GM23338 (cell line): Measurements from ENCODE around the gene DISP3. TPM values are rescaled to one million over a fixed set of nuclear protein-coding genes. Genes with fewer than 3 reads are reported as not detected.

Source experiments
- ATAC-seq: fragments of 200-7000 bp; cut with Tn5 transposase; 3 replicates; pipeline ENCODE4 v1.9.1; 2020
- DNase-seq: peaks from one replicate; pipeline ENCODE4 v3.0.0-alpha.2; 2015; ENCODE audit warnings: low spot score
- H2AFZ ChIP-seq: fragments of 200-600 bp; sonication (generic); 2 replicates; pipeline ENCODE4 v1.8.0; 2016; ENCODE audit warnings: antibody characterized with exemption, mild to moderate bottlenecking, moderate library complexity
- H3F3A ChIP-seq: fragments of 200-600 bp; sonication (generic); replicated peaks from 2 replicates; pipeline ENCODE4 v1.8.0; 2017; ENCODE audit warnings: antibody characterized with exemption, mixed run types, low read depth
- H3K27ac ChIP-seq: fragments of 200-600 bp; sonication (generic); 2 replicates; pipeline ENCODE4 v1.6.1; 2016; ENCODE audit warnings: low read depth
- H3K27me3 ChIP-seq: fragments of 200-600 bp; sonication (generic); 2 replicates; pipeline ENCODE4 v1.8.0; 2016; ENCODE audit warnings: mild to moderate bottlenecking, mixed run types, moderate library complexity; ENCODE audit not compliant: insufficient read depth
- H3K36me3 ChIP-seq: fragments of 200-600 bp; sonication (generic); 2 replicates; pipeline ENCODE4 v1.8.0; 2016; ENCODE audit warnings: mild to moderate bottlenecking; ENCODE audit not compliant: insufficient read depth
- H3K4me1 ChIP-seq: fragments of 200-600 bp; sonication (generic); 2 replicates; pipeline ENCODE4 v1.8.0; 2016; ENCODE audit warnings: mild to moderate bottlenecking, moderate library complexity; ENCODE audit not compliant: insufficient read depth
- H3K4me2 ChIP-seq: fragments of 200-600 bp; sonication (generic); 2 replicates; pipeline ENCODE4 v1.7.1; 2017; ENCODE audit warnings: mixed run types
- H3K4me3 ChIP-seq: fragments of 200-600 bp; sonication (generic); 2 replicates; pipeline ENCODE4 v1.6.1; 2016; ENCODE audit warnings: mixed run types
- H3K79me2 ChIP-seq: fragments of 200-600 bp; sonication (generic); replicated peaks from 2 replicates; pipeline ENCODE4 v1.8.0; 2017; ENCODE audit warnings: mild to moderate bottlenecking; ENCODE audit not compliant: insufficient read depth
- H3K9me2 ChIP-seq: fragments of 200-600 bp; sonication (generic); 2 replicates; pipeline ENCODE4 v1.8.0; 2017; ENCODE audit not compliant: insufficient read depth
- H4K20me1 ChIP-seq: fragments of 200-600 bp; sonication (generic); replicated peaks from 2 replicates; pipeline ENCODE4 v1.8.0; 2017; ENCODE audit warnings: mild to moderate bottlenecking; ENCODE audit not compliant: insufficient read depth
- H3K27ac Mint-ChIP-seq: 2 replicates; pipeline ENCODE4 v1.8.0; 2020; ENCODE audit warnings: inconsistent platforms, mild to moderate bottlenecking, moderate library complexity, mixed read lengths
- H3K27me3 Mint-ChIP-seq: 3 replicates; pipeline ENCODE4 v1.8.0; 2022; ENCODE audit warnings: low read depth, mild to moderate bottlenecking, moderate library complexity, mixed read lengths, inconsistent platforms; ENCODE audit not compliant: insufficient read depth, poor library complexity
- H3K36me3 Mint-ChIP-seq: 3 replicates; pipeline ENCODE4 v1.8.0; 2021; ENCODE audit warnings: low read depth, mild to moderate bottlenecking, inconsistent platforms, moderate library complexity, mixed read lengths
- H3K4me1 Mint-ChIP-seq: 3 replicates; pipeline ENCODE4 v1.8.0; 2020; ENCODE audit warnings: mild to moderate bottlenecking, inconsistent platforms, mixed read lengths
- H3K4me3 Mint-ChIP-seq: 3 replicates; pipeline ENCODE4 v1.8.0; 2021; ENCODE audit warnings: moderate library complexity, mild to moderate bottlenecking, inconsistent platforms, mixed read lengths
- H3K9me3 Mint-ChIP-seq: 3 replicates; pipeline ENCODE4 v1.8.0; 2020; ENCODE audit warnings: moderate library complexity, mild to moderate bottlenecking, inconsistent platforms, mixed read lengths
- CREB1 ChIP-seq: fragments of 250-450 bp; sonication (Bioruptor Pico); IDR thresholded peaks from 2 replicates; pipeline ENCODE4 v1.5.0; 2020; ENCODE audit warnings: low read depth, mild to moderate bottlenecking, moderate library complexity
- CTCF ChIP-seq, 2 experiments: fragments of 200-600 bp in 1 of 2; sonication (generic) in 1 of 2; conservative IDR thresholded peaks; 2 replicates each; pipeline versions ENCODE4 v1.5.1 to v1.6.1; 2016 to 2017; ENCODE audit warnings: antibody characterized with exemption in 2 of 2, low read depth in 2 of 2, mild to moderate bottlenecking in 2 of 2, moderate library complexity in 1 of 2
- ETS1 ChIP-seq: IDR thresholded peaks from 2 replicates; pipeline ENCODE4 v1.6.1; 2016; ENCODE audit warnings: antibody characterized with exemption
- EZH2phosphoT487 ChIP-seq: fragments of 200-600 bp; sonication (generic); IDR thresholded peaks from one replicate; pipeline ENCODE4 v1.8.1; 2018; ENCODE audit warnings: antibody characterized with exemption; ENCODE audit not compliant: unreplicated experiment
- JUNB ChIP-seq: IDR thresholded peaks from one replicate; pipeline ENCODE4 v1.6.1; 2016; ENCODE audit warnings: antibody characterized with exemption; ENCODE audit not compliant: unreplicated experiment
- NANOG ChIP-seq: IDR thresholded peaks from 2 replicates; pipeline ENCODE4 v1.6.1; 2016; ENCODE audit warnings: antibody characterized with exemption, borderline replicate concordance
- POLR2AphosphoS5 ChIP-seq: IDR thresholded peaks from 2 replicates; pipeline ENCODE4 v1.6.1; 2016; ENCODE audit warnings: antibody characterized with exemption, low read depth
- REST ChIP-seq: IDR thresholded peaks from one replicate; pipeline ENCODE4 v1.6.1; 2018; ENCODE audit warnings: antibody characterized with exemption; ENCODE audit not compliant: unreplicated experiment
- STAT1 ChIP-seq: IDR thresholded peaks from one replicate; pipeline ENCODE4 v1.6.1; 2016; ENCODE audit warnings: antibody characterized with exemption; ENCODE audit not compliant: unreplicated experiment
- ZNF114 ChIP-seq: fragments of 250-450 bp; sonication (Bioruptor Pico); IDR thresholded peaks from 2 replicates; pipeline ENCODE4 v1.5.0; 2020; ENCODE audit warnings: mild to moderate bottlenecking, moderate library complexity
- ZNF462 ChIP-seq: fragments of 250-450 bp; sonication (Bioruptor Pico); IDR thresholded peaks from 2 replicates; pipeline ENCODE4 v1.5.0; 2020; ENCODE audit warnings: mild to moderate bottlenecking, moderate library complexity
- polyA plus RNA-seq: library from polyadenylated mRNA; unstranded; fragments of >200 nt; fragmentation: Nextera tagmentation; extraction: Ambion mirVana; gene quantifications from 2 replicates; pipeline ENCODE4 v1.2.1, GENCODE V29; 2016
- total RNA-seq: library from RNA; depleted of rRNA; stranded (reverse); fragments of >200 nt; shearing (Covaris generic); gene quantifications from 2 replicates; pipeline ENCODE4 v1.2.3, GENCODE V29; 2014

Gene DISP3
- total and polyA plus RNA-seq, 2 experiments from 2014 or later = 3.2 to 11.1 TPM

GRCh38 chr1:11514366-11514765 lies 35.4 kb downstream of the DISP3 start (continued):
- TF ChIP-seq CTCF (conservative IDR thresholded peaks at IDR 0.05; ENCODE audit: low read depth in 2 of 2) (no peak), ZNF114 (CRISPR knock-in tag) (no peak), NANOG (no peak), EZH2phosphoT487 (no peak), CREB1 (no peak), REST (no peak), JUNB (no peak), POLR2AphosphoS5 (no peak), ETS1 (no peak)

- Mint-ChIP-seq H3K4me1 (peaks cover 5% of the 10 kb centered on the region; the same call in 1 of the 3 replicates), H3K36me3 (peaks cover 35% of the 10 kb centered on the region), H3K4me3 (no peak overlapping the region), H3K9me3 (peaks cover 6% of the 10 kb centered on the region; the same call in 2 of the 3 replicates), H3K27me3 (peaks cover 13% of the 10 kb centered on the region), H3K27ac (no peak overlapping the region)
- no peak for DNase-seq
- no peaks in the 10 kb centered on the region for H3F3A ChIP-seq
- H3K9me2 ChIP-seq = no peaks in the 10 kb centered on the region
- no peak overlapping the region for H3K4me3 ChIP-seq
- ATAC-seq = no peak
- no peak overlapping the region for H2AFZ ChIP-seq
- H3K27ac ChIP-seq = no peak overlapping the region
- H3K79me2 ChIP-seq = no peaks in the 10 kb centered on the region
- no peaks in the 10 kb centered on the region for H4K20me1 ChIP-seq
- H3K27me3 ChIP-seq = no peaks in the 10 kb centered on the region
- no peak overlapping the region for H3K4me2 ChIP-seq
- H3K4me1 ChIP-seq = no peaks in the 10 kb centered on the region
- no peaks in the 10 kb centered on the region; the same call in 1 of the 2 replicates for H3K36me3 ChIP-seq
- TF ChIP-seq EZH2phosphoT487 (no peak), ZNF462 (no peak), CREB1 (no peak), STAT1 (no peak)
These were observed 36.7 kb downstream of the DISP3 start for GRCh38 chr1:11515368-11516300.
